CD4-positive, alpha-beta T cell treated with Interleukin-15 for 4 hours (primary cell): ENCODE results near the gene CCDC171.
"Not testable (repeated sequence)": the region's sequence is repeated elsewhere in the genome, so short reads cannot be mapped to it uniquely, and the experiment has no call there.

Experiments used
- DNase-seq: peaks from one replicate; pipeline ENCODE4 v3.0.0-alpha.2; 2020; ENCODE audit warnings: low spot score

CCDC171 gene

GRCh38 chr9:15763371-15763770, 210.5 kb downstream of the CCDC171 start:
- no peak for DNase-seq

GRCh38 chr9:15764131-15764530, 211.3 kb downstream of the CCDC171 start:
- DNase-seq = no peak

- DNase-seq = no peak
Observed at GRCh38 chr9:15769547-15769946, 216.7 kb downstream of the CCDC171 start.

GRCh38 chr9:15778861-15779260, 226.0 kb downstream of the CCDC171 start:
- no peak for DNase-seq

GRCh38 chr9:15782106-15782505, 229.3 kb downstream of the CCDC171 start:
- no peak for DNase-seq

- DNase-seq = no peak
Observed at GRCh38 chr9:15785584-15785983, 232.7 kb downstream of the CCDC171 start.

GRCh38 chr9:15786616-15787015, 233.8 kb downstream of the CCDC171 start:
- DNase-seq = no peak

- not testable (repeated sequence) for DNase-seq
Observed at GRCh38 chr9:15810219-15810899, 257.5 kb downstream of the CCDC171 start.

- no peak for DNase-seq
Observed at GRCh38 chr9:15813076-15813475, 260.2 kb downstream of the CCDC171 start.

- no peak for DNase-seq
Observed at GRCh38 chr9:15824310-15824709, 271.5 kb downstream of the CCDC171 start.

GRCh38 chr9:15831384-15831783, 278.5 kb downstream of the CCDC171 start:
- DNase-seq = no peak

- DNase-seq = no peak
Observed at GRCh38 chr9:15834541-15834940, 281.7 kb downstream of the CCDC171 start.

GRCh38 chr9:15837079-15837679, 284.3 kb downstream of the CCDC171 start:
- DNase-seq = peak; percentile 38

- no peak for DNase-seq
Observed at GRCh38 chr9:15842051-15842450, 289.2 kb downstream of the CCDC171 start.

GRCh38 chr9:15843316-15843715, 290.5 kb downstream of the CCDC171 start:
- no peak for DNase-seq

GRCh38 chr9:15843931-15844330, 291.1 kb downstream of the CCDC171 start:
- no peak for DNase-seq

GRCh38 chr9:15846611-15847010, 293.8 kb downstream of the CCDC171 start:
- no peak for DNase-seq

- DNase-seq = no peak
Observed at GRCh38 chr9:15849871-15850270, 297.0 kb downstream of the CCDC171 start.

- no peak for DNase-seq
Observed at GRCh38 chr9:15851766-15852165, 298.9 kb downstream of the CCDC171 start.

GRCh38 chr9:15856591-15856990, 303.7 kb downstream of the CCDC171 start:
- DNase-seq = no peak

- no peak for DNase-seq
Observed at GRCh38 chr9:15867334-15867733, 314.5 kb downstream of the CCDC171 start.

GRCh38 chr9:15867988-15868387, 315.1 kb downstream of the CCDC171 start:
- DNase-seq = no peak

GRCh38 chr9:15873573-15874177, 320.8 kb downstream of the CCDC171 start:
- no peak for DNase-seq

GRCh38 chr9:15882328-15882727, 329.5 kb downstream of the CCDC171 start:
- no peak for DNase-seq
